NCI-H1694 (cell line): ENCODE data around the gene SLC1A1.
"Not testable (repeated sequence)": the region's sequence is repeated elsewhere in the genome, so short reads cannot be mapped to it uniquely, and the experiment has no call there.

ENCODE experiments used
- DNase-seq: peaks from one replicate; lab custom pipeline; 2025; lab: John Stamatoyannopoulos, UW

The SLC1A1 gene

DNA sequence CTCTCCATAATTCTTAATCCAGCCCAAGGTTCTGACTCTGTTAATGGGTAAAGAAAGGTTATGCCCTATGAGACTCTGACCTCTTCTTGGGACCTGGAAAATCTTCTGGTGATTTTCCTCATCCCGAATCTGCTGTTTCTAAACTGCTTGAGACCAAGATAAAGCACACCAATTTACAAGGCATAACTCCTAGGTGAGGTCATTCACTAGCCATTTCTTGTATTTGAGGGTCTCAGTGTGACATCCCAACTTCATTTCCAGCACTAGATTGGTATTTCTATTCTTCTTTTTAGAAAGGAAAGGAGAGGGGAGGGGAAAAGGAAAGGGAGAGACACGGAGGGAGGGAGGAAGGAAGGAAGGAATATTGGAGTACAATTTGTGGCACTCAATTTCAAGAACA, 51.6 kb downstream of the SLC1A1 start:
- DNase-seq, result no peak

DNA sequence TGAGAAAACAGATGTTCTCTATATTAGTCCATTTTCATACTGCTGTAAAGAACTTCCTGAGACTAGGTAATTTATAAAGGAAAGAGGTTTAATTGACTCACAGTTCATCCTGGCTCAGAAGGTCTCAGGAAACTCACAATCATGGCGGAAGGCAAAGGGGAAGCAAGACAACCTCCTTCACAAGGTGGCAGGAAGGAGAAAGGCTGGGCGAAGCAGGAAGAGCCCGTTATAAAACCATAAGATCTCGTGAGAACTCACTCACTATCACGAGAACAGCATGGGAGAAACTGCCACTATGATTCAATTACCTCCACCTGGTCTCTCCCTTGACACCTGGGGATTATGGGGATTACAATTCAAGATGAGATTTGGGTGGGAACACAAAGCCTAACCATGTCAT, 54.4 kb downstream of the SLC1A1 start:
- DNase-seq, result not testable (repeated sequence)

- DNase-seq, result no peak
Observed at GRCh38 chr9:4547016-4547415, 56.7 kb downstream of the SLC1A1 start.

DNA sequence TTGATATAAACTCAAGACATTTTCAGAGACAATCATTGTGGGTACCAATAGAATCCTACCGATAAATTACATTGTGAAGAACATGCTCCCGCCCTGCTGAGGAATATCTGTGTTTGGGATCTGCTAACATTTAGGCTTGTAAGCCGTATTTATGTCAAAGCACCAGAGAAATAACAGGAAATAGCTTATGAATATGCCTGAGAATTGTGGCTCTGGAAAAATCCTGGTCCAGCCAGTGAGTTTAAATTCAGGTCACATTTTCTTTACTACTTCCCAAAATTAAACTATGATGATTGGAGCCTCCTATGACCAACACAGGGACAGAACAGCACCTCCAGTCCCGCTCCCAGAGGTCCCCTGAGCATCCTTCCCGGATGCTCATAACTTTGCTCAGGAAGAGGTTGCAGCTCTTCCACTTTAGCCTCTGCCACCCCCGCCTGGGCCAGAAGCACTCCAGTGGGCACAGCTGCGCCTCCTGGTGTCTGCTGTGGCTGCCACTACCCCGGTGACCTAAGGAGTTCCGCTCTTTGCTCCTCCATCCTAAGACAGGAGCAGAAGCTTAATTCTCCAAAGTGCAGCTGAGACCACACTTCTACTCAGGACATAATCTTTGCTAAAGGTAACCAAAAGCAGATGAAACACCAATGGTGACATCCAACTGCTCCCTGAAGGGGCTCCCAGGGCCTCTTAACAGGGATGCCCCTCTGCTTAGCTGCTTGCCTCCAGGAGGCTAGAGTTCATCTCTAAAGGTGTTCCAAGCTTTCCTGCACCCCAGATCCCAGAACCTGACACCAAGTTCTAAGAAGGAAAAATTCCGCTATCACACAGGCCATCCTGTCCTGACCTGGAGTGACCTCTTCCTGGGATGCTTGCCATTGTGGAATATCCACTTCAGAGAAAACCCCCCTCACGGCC, 58.8 kb downstream of the SLC1A1 start:
- DNase-seq, result no peak

- DNase-seq, result no peak
Observed at GRCh38 chr9:4549751-4550295, 59.6 kb downstream of the SLC1A1 start.

DNA sequence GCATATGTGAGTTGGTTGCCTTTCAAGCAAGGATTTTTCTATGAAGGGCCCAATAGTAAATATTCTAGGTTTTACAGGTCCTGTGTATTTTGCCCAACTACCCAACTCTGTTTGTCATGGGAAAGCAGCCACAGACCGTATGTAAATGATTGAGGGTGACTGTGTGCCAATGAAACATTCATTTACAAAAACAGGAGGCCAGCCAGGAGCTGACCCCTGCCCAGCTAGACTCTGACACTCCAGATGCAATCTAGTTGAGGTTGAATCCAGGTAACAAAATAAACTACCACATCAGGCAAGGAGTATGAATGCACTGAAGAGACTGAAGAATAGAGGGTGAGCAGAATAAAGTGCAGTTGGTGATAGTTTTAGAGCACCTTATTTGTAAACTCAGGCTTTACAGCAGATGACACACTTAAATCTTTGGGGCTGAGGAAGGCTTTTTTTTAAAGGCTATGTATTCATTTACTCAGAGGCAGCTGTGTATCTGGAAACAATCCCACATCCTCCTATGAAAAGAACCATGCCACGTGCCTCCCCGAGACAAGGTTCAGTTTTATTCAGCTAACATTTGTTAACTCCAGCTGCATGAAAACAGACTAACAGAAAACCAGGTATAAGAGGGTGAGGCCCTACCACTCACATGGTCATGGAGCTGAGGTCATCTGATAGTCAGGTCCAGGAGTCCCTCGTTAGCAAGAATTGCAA, 60.7 kb downstream of the SLC1A1 start:
- no peak for DNase-seq

DNA sequence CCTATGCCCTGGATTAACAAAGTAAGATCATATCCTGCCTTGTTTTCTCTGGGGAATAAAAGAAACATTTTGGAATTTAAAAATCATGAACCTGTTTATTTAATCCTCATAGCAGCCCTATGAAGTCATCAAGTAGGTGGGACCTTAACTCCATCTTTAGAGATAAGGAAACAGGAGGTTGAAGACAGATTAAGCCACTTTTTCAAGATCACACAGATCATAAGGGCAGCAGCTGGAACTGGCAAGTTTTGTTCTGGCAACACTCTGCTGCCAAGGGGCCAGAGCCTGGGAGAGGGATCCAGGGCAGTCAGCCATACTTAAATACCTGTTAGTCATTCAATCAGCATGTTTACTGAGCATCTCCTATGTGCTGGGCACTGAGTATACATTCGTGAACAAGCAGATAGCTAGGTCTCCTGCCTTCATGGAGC, 63.7 kb downstream of the SLC1A1 start:
- no peak for DNase-seq

DNA sequence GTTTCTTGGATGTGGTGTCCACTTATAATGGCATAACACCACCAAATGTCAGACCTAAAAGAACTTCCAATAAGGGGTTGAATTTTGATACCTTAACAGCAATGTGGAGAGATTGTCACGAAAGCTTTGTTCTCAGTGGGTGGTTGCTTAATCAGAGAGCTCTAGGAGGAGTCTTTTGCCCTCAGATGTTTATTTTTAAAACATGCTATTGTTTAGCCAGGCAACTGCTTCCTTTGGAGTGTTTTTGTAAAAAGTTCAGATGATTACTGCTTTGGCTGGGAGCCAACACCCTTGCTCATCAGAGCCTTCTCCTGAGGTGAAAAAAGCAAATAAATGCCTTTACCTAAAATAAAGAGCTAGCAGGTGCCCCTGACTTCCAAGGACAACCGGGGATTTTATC, 65.0 kb downstream of the SLC1A1 start:
- DNase-seq, result no peak

DNA sequence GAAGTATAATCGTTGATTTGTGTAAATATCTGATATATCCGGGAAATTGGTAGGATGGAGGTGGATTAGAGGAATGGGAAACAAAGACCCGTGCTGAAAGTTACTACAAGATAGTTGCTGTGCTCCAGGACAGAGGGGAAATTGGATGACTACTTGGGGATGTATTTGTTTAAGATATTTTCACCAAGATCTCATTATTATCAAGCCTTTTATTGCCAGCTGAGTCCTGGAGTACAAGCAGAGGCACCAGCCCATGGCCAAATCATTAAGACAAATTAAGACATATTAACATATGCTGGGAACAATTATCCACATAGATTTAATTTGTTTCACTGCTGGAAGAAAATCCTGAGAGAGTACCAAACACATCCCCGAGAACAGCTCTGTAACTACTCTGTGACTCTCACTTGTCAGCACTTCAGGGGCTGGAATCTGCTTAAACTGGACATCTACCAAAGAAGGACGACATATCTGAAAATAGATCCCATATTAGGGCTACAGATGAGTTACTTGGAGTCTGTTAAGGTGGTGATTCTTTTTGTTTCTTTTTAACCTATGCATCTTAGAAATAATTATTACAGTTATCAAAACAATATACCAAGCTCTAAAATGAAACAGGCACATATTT, 68.2 kb downstream of the SLC1A1 start:
- DNase-seq, result no peak

DNA sequence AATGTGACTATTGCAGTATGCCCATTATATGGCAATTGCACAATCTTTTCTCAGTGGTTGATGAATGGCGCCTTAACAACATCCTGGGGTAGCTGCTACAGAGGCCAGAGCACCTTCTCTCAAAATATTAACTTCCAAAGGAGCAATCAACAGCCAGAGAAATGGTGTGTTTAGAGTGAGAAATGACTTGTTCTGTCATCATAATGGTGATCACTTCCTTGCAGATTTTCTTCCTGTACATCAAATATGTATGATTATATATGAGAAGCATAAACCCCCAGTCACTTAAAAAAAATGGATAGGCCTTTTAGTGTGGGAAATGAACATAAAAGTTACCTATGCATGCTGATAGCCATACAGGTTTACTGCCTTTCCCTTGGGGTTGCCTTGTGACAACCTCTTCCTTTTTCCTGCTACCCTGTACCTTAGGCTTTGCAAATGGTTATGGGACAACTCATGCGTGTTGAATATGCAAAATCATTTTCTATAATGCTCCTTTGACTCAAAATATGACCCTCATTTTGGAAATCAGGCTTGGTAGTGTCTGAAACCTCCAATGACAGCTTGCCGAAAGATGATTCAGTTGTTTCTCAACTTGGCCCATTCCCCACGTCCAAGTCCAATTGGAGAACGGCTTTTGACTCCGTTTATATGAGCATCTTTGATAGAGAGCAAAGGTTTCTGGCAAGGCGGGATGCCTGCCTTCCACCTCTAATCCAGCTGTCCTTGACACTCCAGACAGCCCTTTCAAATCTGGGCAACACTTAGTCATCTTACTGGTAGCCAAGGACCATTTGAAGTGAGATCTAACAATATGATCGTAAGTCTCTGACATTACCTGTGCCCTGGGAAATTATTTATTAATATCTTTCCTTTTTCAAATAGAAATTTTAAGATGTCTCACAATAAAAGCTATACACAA, 69.3 kb downstream of the SLC1A1 start:
- DNase-seq, result no peak

GRCh38 chr9:4563105-4563504, 72.8 kb downstream of the SLC1A1 start:
- DNase-seq, result no peak

GRCh38 chr9:4566806-4567205, 76.5 kb downstream of the SLC1A1 start:
- no peak for DNase-seq

GRCh38 chr9:4567601-4568000, 77.3 kb downstream of the SLC1A1 start:
- DNase-seq, result no peak

DNA sequence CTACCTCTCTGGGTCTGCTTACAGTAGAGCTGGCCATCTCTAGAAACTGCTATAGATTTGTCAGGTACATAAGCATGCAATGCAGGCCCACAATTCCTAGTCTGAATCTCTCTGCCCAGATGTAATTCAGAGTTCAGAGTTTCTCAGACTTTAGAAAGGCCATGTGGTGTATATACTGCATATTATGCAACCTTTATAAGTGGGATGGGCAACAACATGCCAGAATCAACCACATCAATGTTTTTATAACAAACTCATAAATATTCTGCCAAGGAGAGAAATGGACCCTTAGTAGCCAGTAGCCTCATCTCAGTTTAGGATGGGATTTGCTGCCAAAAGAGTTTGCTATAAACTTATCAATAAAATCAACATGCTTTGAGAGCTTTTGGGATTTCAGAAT, 78.8 kb downstream of the SLC1A1 start:
- DNase-seq, result no peak

- DNase-seq, result no peak
Observed at GRCh38 chr9:4572184-4572826, 82.0 kb downstream of the SLC1A1 start.

GRCh38 chr9:4573176-4573575, 82.9 kb downstream of the SLC1A1 start:
- DNase-seq, result no peak

GRCh38 chr9:4573634-4574389, 83.5 kb downstream of the SLC1A1 start:
- no peak for DNase-seq

GRCh38 chr9:4574657-4575243, 84.5 kb downstream of the SLC1A1 start:
- no peak for DNase-seq

GRCh38 chr9:4575997-4576396, 85.7 kb downstream of the SLC1A1 start:
- no peak for DNase-seq

DNA sequence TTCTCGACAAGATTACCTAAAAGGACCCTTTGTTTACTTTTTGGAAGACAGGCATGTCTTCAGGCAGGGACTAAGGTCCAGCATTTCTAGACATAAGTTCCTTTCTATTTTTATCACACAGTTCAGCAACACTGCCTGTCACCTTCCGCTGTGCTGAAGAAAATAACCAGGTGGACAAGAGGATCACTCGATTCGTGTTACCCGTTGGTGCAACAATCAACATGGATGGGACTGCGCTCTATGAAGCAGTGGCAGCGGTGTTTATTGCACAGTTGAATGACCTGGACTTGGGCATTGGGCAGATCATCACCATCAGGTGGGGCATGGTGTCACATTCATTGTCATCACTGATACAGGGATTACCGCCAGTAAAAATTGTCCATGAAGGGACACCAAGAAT, 86.2 kb downstream of the SLC1A1 start:
- DNase-seq, result no peak
